Tibial nerve (tissue), 4 donors: ENCODE data around the gene STARD13.

Experiments
- CTCF ChIP-seq, 5 experiments: fragments of 200-600 bp in 3 of 5; fragments of 450-650 bp in 2 of 5; sonication (generic) in 3 of 5; IDR thresholded peaks; one replicate each; pipeline ENCODE4 v1.5.1; 2016 to 2019; ENCODE audit warnings: antibody characterized with exemption in 5 of 5, mild to moderate bottlenecking in 3 of 5, moderate library complexity in 2 of 5
- EP300 ChIP-seq, 2 donors: sonication (generic); formaldehyde crosslinking; IDR thresholded peaks; one replicate each; pipeline ENCODE4 v1.6.1; 2017; ENCODE audit warnings: antibody characterized with exemption in 2 of 2, mild to moderate bottlenecking in 1 of 2
- POLR2A ChIP-seq, 2 donors: fragments of 450-650 bp; IDR thresholded peaks; one replicate each; pipeline ENCODE4 v1.6.1; 2017; ENCODE audit warnings: antibody characterized with exemption in 2 of 2, mild to moderate bottlenecking in 2 of 2, moderate library complexity in 2 of 2

- TF ChIP-seq POLR2A (IDR thresholded peaks at IDR 0.05) (no peak), CTCF (IDR thresholded peaks at IDR 0.05) (no peak), EP300 (IDR thresholded peaks at IDR 0.05) (no peak)
These were observed 101.5 kb downstream of the STARD13 start for GRCh38 chr13:33184112-33184490.
